ENCODE results near the gene PDE2A. TPM values are rescaled to one million over a fixed set of nuclear protein-coding genes. Genes with fewer than 3 reads are reported as not detected.

The PDE2A gene
- total RNA-seq, 5 donors from 2014 or later (not counting 1 experiment from before 2014, with no cell fraction given), result 1.1 to 6.1 (median 1.7) TPM

- Mint-ChIP-seq H3K36me3 (peaks cover 67% of the 10 kb centered on the region), H3K4me1 (peaks cover 0 to 6% (median 0%) of the 10 kb centered on the region in 3 donors), H3K27me3 (no peaks in the 10 kb centered on the region), H3K4me3 (no peak overlapping the region), H3K9me3 (no peaks in the 10 kb centered on the region), H3K27ac (no peak overlapping the region)
- Histone ChIP-seq H3K4me3 (ENCODE audit: control insufficient read depth in 1 of 2, extremely low read depth in 1 of 2, low read length in 1 of 2) (no peak overlapping the region), H3K27me3 (replicated peaks in 1 of 2; ENCODE audit: control insufficient read depth in 2 of 2, extremely low read depth in 1 of 2, insufficient read depth in 2 of 2, low read length in 1 of 2) (no peaks in the 10 kb centered on the region), H3K4me1 (ENCODE audit: control insufficient read depth in 1 of 2, extremely low read depth in 1 of 2, insufficient read depth in 2 of 2, low read length in 2 of 2) (no peaks in the 10 kb centered on the region), H3K36me3 (ENCODE audit: control insufficient read depth in 2 of 2, extremely low read depth in 1 of 2, insufficient read depth in 1 of 2, low read length in 1 of 2) (peaks cover 24 to 92% of the 10 kb centered on the region in 2 donors), H3K9me3 (no peaks in the 10 kb centered on the region), H3K27ac (ENCODE audit: low read length) (no peak overlapping the region)
- ChIA-PET CTCF (no interaction called here), POLR2A (no interaction called here)
- WGBS (ENCODE audit: insufficient coverage), result 100% methylated on average over 2 of the region's 7 CpGs
- ATAC-seq (replicated peaks in 1 of 4), result no peak
- no peak for DNase-seq
Observed at GRCh38 chr11:72695354-72695753, 21.1 kb upstream of the PDE2A start.

- peaks cover 19 to 88% of the 10 kb centered on the region in 2 donors for H3K36me3 ChIP-seq (ENCODE audit: control insufficient read depth in 2 of 2, extremely low read depth in 1 of 2, insufficient read depth in 1 of 2, low read length in 1 of 2)
- peaks cover 2 to 14% (median 3%) of the 10 kb centered on the region in 3 donors for H3K4me1 Mint-ChIP-seq
- ATAC-seq (replicated peaks in 1 of 4), result no peak
- H3K27me3 ChIP-seq (replicated peaks in 1 of 2; ENCODE audit: control insufficient read depth in 2 of 2, extremely low read depth in 1 of 2, insufficient read depth in 2 of 2, low read length in 1 of 2), result no peaks in the 10 kb centered on the region
- peaks cover 61% of the 10 kb centered on the region for H3K36me3 Mint-ChIP-seq
- no peak overlapping the region for H3K4me3 ChIP-seq (ENCODE audit: control insufficient read depth in 1 of 2, extremely low read depth in 1 of 2, low read length in 1 of 2)
- H3K9me3 Mint-ChIP-seq, result no peaks in the 10 kb centered on the region
- H3K27me3 Mint-ChIP-seq, result no peaks in the 10 kb centered on the region
- no peak overlapping the region for H3K4me3 Mint-ChIP-seq
- H3K9me3 ChIP-seq, result no peaks in the 10 kb centered on the region
- H3K4me1 ChIP-seq (ENCODE audit: control insufficient read depth in 1 of 2, extremely low read depth in 1 of 2, insufficient read depth in 2 of 2, low read length in 2 of 2), result no peaks in the 10 kb centered on the region
- ChIA-PET CTCF (no interaction called here), POLR2A (no interaction called here)
- H3K27ac Mint-ChIP-seq, result no peak overlapping the region
- 96% methylated on average over 19 of the region's 19 CpGs for WGBS (ENCODE audit: insufficient coverage)
- H3K27ac ChIP-seq (ENCODE audit: low read length), result no peak overlapping the region
- no peak for DNase-seq
Observed at GRCh38 chr11:72693271-72693968, 19.2 kb upstream of the PDE2A start.

- H3K4me3 Mint-ChIP-seq, result no peak overlapping the region
- no peak overlapping the region for H3K27ac Mint-ChIP-seq
- ATAC-seq (replicated peaks in 1 of 4), result no peak
- ChIA-PET POLR2A (no interaction called here), CTCF (no interaction called here)
- H3K27me3 Mint-ChIP-seq, result no peaks in the 10 kb centered on the region
- peaks cover 62% of the 10 kb centered on the region for H3K36me3 Mint-ChIP-seq
- no peak overlapping the region for H3K27ac ChIP-seq (ENCODE audit: low read length)
- no peaks in the 10 kb centered on the region for H3K4me1 ChIP-seq (ENCODE audit: control insufficient read depth in 1 of 2, extremely low read depth in 1 of 2, insufficient read depth in 2 of 2, low read length in 2 of 2)
- WGBS (ENCODE audit: insufficient coverage), result 96% methylated on average over 6 of the region's 9 CpGs
- H3K27me3 ChIP-seq (replicated peaks in 1 of 2; ENCODE audit: control insufficient read depth in 2 of 2, extremely low read depth in 1 of 2, insufficient read depth in 2 of 2, low read length in 1 of 2), result no peaks in the 10 kb centered on the region
- no peak for DNase-seq
- H3K36me3 ChIP-seq (ENCODE audit: control insufficient read depth in 2 of 2, extremely low read depth in 1 of 2, insufficient read depth in 1 of 2, low read length in 1 of 2), result peaks cover 23 to 88% of the 10 kb centered on the region in 2 donors
- H3K4me1 Mint-ChIP-seq, result peaks cover 3 to 14% (median 6%) of the 10 kb centered on the region in 3 donors
- H3K4me3 ChIP-seq (ENCODE audit: control insufficient read depth in 1 of 2, extremely low read depth in 1 of 2, low read length in 1 of 2), result no peak overlapping the region
- no peaks in the 10 kb centered on the region for H3K9me3 Mint-ChIP-seq
- no peaks in the 10 kb centered on the region for H3K9me3 ChIP-seq
Observed at GRCh38 chr11:72692498-72693237, 18.4 kb upstream of the PDE2A start.

GRCh38 chr11:72690166-72690565 lies 15.9 kb upstream of the PDE2A start:
- Histone ChIP-seq H3K27ac (ENCODE audit: low read length) (no peak overlapping the region), H3K4me1 (ENCODE audit: control insufficient read depth in 1 of 2, extremely low read depth in 1 of 2, insufficient read depth in 2 of 2, low read length in 2 of 2) (peaks cover 0 to 7% of the 10 kb centered on the region in 2 experiments), H3K9me3 (no peaks in the 10 kb centered on the region), H3K4me3 (ENCODE audit: control insufficient read depth in 1 of 2, extremely low read depth in 1 of 2, low read length in 1 of 2) (no peak overlapping the region), H3K27me3 (replicated peaks in 1 of 2; ENCODE audit: control insufficient read depth in 2 of 2, extremely low read depth in 1 of 2, insufficient read depth in 2 of 2, low read length in 1 of 2) (no peaks in the 10 kb centered on the region), H3K36me3 (ENCODE audit: control insufficient read depth in 2 of 2, extremely low read depth in 1 of 2, insufficient read depth in 1 of 2, low read length in 1 of 2) (peaks cover 34 to 73% of the 10 kb centered on the region in 2 donors)
- no peak for DNase-seq
- peaks cover 14 to 27% (median 22%) of the 10 kb centered on the region in 3 donors for H3K4me1 Mint-ChIP-seq
- H3K27me3 Mint-ChIP-seq, result no peaks in the 10 kb centered on the region
- no peaks in the 10 kb centered on the region for H3K9me3 Mint-ChIP-seq
- peak overlapping the region; percentile 33 to 65 for H3K27ac Mint-ChIP-seq
- WGBS (ENCODE audit: insufficient coverage), result 89% methylated on average over 4 of the region's 4 CpGs
- ChIA-PET POLR2A (no interaction called here), CTCF (interaction anchor here in 1 of 2 donors (0.5 kb wide), 1 partner anchor 708 kb away, joined by 5 read pairs; no protein-coding TSS in a partner anchor)
- H3K4me3 Mint-ChIP-seq, result no peak overlapping the region
- no peak for ATAC-seq (replicated peaks in 1 of 4)
- H3K36me3 Mint-ChIP-seq, result peaks cover 59% of the 10 kb centered on the region

- 94% methylated on average over 2 of the region's 7 CpGs for WGBS (ENCODE audit: insufficient coverage)
- H3K4me1 Mint-ChIP-seq, result peaks cover 14 to 22% (median 21%) of the 10 kb centered on the region in 3 donors
- ChIA-PET CTCF (no interaction called here), POLR2A (no interaction called here)
- H3K4me3 Mint-ChIP-seq, result no peak overlapping the region
- Histone ChIP-seq H3K36me3 (ENCODE audit: control insufficient read depth in 2 of 2, extremely low read depth in 1 of 2, insufficient read depth in 1 of 2, low read length in 1 of 2) (peaks cover 24 to 71% of the 10 kb centered on the region in 2 donors), H3K27me3 (replicated peaks in 1 of 2; ENCODE audit: control insufficient read depth in 2 of 2, extremely low read depth in 1 of 2, insufficient read depth in 2 of 2, low read length in 1 of 2) (no peaks in the 10 kb centered on the region), H3K4me1 (ENCODE audit: control insufficient read depth in 1 of 2, extremely low read depth in 1 of 2, insufficient read depth in 2 of 2, low read length in 2 of 2) (peaks cover 0 to 7% of the 10 kb centered on the region in 2 experiments), H3K4me3 (ENCODE audit: control insufficient read depth in 1 of 2, extremely low read depth in 1 of 2, low read length in 1 of 2) (no peak overlapping the region), H3K9me3 (no peaks in the 10 kb centered on the region), H3K27ac (ENCODE audit: low read length) (no peak overlapping the region)
- no peak for DNase-seq
- peak overlapping the region in 1 of 2 donors; percentile 71 for H3K27ac Mint-ChIP-seq
- no peaks in the 10 kb centered on the region for H3K9me3 Mint-ChIP-seq
- ATAC-seq (replicated peaks in 1 of 4), result no peak
- H3K27me3 Mint-ChIP-seq, result no peaks in the 10 kb centered on the region
- peaks cover 50% of the 10 kb centered on the region for H3K36me3 Mint-ChIP-seq
Observed at GRCh38 chr11:72688929-72689328, 14.7 kb upstream of the PDE2A start.

- Mint-ChIP-seq H3K36me3 (peaks cover 50% of the 10 kb centered on the region), H3K27me3 (no peaks in the 10 kb centered on the region), H3K27ac (peak overlapping the region; percentile 23 to 71), H3K9me3 (no peaks in the 10 kb centered on the region), H3K4me3 (no peak overlapping the region), H3K4me1 (peaks cover 14 to 25% (median 21%) of the 10 kb centered on the region in 3 donors)
- no peaks in the 10 kb centered on the region for H3K27me3 ChIP-seq (replicated peaks in 1 of 2; ENCODE audit: control insufficient read depth in 2 of 2, extremely low read depth in 1 of 2, insufficient read depth in 2 of 2, low read length in 1 of 2)
- H3K27ac ChIP-seq (ENCODE audit: low read length), result no peak overlapping the region
- ChIA-PET CTCF (no interaction called here), POLR2A (no interaction called here)
- no peak for DNase-seq
- H3K4me3 ChIP-seq (ENCODE audit: control insufficient read depth in 1 of 2, extremely low read depth in 1 of 2, low read length in 1 of 2), result no peak overlapping the region
- peaks cover 24 to 70% of the 10 kb centered on the region in 2 donors for H3K36me3 ChIP-seq (ENCODE audit: control insufficient read depth in 2 of 2, extremely low read depth in 1 of 2, insufficient read depth in 1 of 2, low read length in 1 of 2)
- 95% methylated on average over 4 of the region's 7 CpGs for WGBS (ENCODE audit: insufficient coverage)
- peaks cover 0 to 7% of the 10 kb centered on the region in 2 experiments for H3K4me1 ChIP-seq (ENCODE audit: control insufficient read depth in 1 of 2, extremely low read depth in 1 of 2, insufficient read depth in 2 of 2, low read length in 2 of 2)
- ATAC-seq (replicated peaks in 1 of 4), result no peak
- no peaks in the 10 kb centered on the region for H3K9me3 ChIP-seq
Observed at GRCh38 chr11:72688486-72688885, 14.3 kb upstream of the PDE2A start.
